ENCODE measurements around the gene MYOC. TPM values are rescaled to one million over a fixed set of nuclear protein-coding genes. Genes with fewer than 3 reads are reported as not detected.

The MYOC gene
- total RNA-seq, 4 donors from 2014 or later: 0.31 to 19.1 (median 3.6) TPM

DNA sequence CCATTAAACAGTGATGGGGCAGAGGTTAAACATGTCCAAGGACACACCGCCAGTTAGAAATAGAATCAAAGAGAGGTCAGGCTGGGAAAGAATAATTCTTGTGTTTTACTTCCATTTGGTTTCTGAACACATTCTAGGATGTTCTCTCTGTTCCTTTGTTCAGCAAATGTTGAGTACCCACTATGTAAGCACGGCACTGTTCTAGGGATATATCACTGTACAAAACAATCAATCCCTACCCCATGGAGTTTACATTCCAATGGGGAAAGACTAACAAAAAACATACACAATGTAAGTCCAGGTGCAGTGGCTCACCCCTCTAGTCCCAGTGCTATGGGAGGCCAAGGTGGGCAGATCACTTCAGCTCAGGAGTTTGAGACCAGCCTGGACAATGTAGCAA is 24.3 kb downstream of the MYOC start:
- TF ChIP-seq, protein P1, sequence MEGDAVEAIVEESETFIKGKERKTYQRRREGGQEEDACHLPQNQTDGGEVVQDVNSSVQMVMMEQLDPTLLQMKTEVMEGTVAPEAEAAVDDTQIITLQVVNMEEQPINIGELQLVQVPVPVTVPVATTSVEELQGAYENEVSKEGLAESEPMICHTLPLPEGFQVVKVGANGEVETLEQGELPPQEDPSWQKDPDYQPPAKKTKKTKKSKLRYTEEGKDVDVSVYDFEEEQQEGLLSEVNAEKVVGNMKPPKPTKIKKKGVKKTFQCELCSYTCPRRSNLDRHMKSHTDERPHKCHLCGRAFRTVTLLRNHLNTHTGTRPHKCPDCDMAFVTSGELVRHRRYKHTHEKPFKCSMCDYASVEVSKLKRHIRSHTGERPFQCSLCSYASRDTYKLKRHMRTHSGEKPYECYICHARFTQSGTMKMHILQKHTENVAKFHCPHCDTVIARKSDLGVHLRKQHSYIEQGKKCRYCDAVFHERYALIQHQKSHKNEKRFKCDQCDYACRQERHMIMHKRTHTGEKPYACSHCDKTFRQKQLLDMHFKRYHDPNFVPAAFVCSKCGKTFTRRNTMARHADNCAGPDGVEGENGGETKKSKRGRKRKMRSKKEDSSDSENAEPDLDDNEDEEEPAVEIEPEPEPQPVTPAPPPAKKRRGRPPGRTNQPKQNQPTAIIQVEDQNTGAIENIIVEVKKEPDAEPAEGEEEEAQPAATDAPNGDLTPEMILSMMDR (IDR thresholded peaks at IDR 0.05): no peak
- no peak for TF ChIP-seq POLR2A (IDR thresholded peaks at IDR 0.05)
- Histone ChIP-seq H3K27me3 (no peaks in the 10 kb centered on the region), H3K4me3 (no peak overlapping the region), H3K4me1 (no peaks in the 10 kb centered on the region), H3K27ac (no peak overlapping the region), H3K9me3 (no peaks in the 10 kb centered on the region), H3K36me3 (no peaks in the 10 kb centered on the region)
- no peak for DNase-seq
- intact Hi-C loops (cut with DNase I): no loop called here
- WGBS, 2 donors: 84 to 88% methylated on average over 2 of the region's 2 CpGs

DNA sequence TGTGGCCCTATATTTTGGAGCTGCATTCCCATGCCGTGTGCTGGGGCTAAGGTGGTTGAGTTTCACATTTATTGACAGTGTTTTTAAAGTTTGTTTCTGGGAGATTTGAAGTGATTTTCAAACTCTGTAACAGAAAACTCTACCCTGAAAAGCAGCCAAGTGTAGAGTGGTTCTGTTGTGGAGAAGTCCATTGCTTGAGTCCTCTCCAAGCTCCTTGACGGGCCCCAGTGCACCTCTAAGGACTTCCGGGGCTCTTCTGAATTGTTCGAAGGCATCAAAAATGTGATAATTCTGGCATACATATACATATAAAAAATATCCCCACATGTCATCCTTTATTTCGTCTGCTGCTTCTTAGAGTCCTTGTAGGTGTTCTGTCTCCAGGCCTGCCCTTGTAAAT is 25.5 kb downstream of the MYOC start:
- TF ChIP-seq, protein P1 (IDR thresholded peaks at IDR 0.05): no peak
- no peak for TF ChIP-seq POLR2A (IDR thresholded peaks at IDR 0.05)
- no peaks in the 10 kb centered on the region for H3K36me3 ChIP-seq
- WGBS, 2 donors: 78 to 86% methylated on average over 5 of the region's 5 CpGs
- no peaks in the 10 kb centered on the region for H3K4me1 ChIP-seq
- H3K4me3 ChIP-seq: no peak overlapping the region
- H3K27me3 ChIP-seq: no peaks in the 10 kb centered on the region
- DNase-seq: no peak
- intact Hi-C loops (cut with DNase I): no loop called here
- H3K9me3 ChIP-seq: no peaks in the 10 kb centered on the region
- H3K27ac ChIP-seq: no peak overlapping the region

DNA sequence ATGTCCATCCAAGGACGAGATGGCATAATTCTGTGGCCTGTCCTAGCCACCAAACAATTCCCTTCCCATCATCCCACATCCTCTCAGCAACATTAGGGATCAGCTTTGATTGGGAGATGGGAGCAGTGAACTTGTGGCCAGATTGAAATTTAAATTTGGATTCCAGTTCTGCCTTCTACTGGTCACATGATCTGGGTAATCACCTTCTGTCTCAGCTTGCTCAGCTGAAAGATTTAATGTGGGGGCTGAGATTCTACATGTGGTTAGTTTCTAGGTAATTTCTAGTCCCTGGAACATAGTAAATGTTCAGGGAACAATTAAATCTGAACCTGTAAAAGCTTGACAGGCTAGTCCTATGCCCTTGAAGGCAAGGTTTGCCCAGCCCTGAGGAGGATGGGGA is 27.3 kb downstream of the MYOC start:
- H3K4me3 ChIP-seq: no peak overlapping the region
- no peaks in the 10 kb centered on the region for H3K9me3 ChIP-seq
- H3K4me1 ChIP-seq: no peaks in the 10 kb centered on the region
- no peaks in the 10 kb centered on the region for H3K27me3 ChIP-seq
- no peaks in the 10 kb centered on the region for H3K36me3 ChIP-seq
- DNase-seq: no peak
- 64 to 71% methylated on average over 1 of the region's 1 CpG for WGBS, 2 donors
- intact Hi-C loops (cut with DNase I): no loop called here
- no peak for TF ChIP-seq POLR2A (IDR thresholded peaks at IDR 0.05)
- TF ChIP-seq, protein P1 (IDR thresholded peaks at IDR 0.05): no peak
- no peak overlapping the region for H3K27ac ChIP-seq

DNA sequence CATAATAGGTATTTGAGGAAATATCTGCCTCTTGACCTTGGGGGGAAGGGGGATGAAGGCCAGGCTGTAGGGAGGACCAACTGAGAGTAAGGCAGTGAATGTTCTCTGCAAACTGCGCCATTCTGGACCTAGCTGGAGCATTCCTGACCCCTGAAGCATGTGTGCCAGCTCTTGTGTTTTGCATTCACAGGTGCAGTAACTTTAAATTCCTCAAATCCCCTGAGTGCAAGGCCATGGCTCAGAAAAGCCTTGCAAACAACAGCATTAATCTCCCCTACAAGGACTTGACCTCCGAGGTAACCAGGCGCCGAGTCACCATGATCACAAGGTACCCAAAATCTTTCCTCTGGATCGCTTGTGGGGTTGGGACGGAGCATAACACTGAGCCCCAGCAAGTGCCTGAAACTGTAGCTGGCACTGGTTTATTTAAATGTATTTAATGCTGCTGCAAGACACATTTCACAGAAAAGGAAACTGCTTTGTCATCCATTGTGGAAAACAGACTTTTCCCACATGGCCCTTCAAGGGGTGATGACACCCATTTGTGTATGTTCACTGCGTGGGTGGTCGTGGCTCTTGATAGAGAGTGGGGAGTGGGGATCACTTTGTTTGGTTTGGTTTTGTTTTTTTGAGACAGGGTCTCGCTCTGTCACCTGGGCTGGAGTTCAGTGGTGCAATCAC is 28.7 kb downstream of the MYOC start:
- TF ChIP-seq, protein P1 (IDR thresholded peaks at IDR 0.05): no peak
- TF ChIP-seq POLR2A (IDR thresholded peaks at IDR 0.05): no peak
- Histone ChIP-seq H3K9me3 (no peaks in the 10 kb centered on the region), H3K36me3 (no peaks in the 10 kb centered on the region), H3K4me3 (no peak overlapping the region), H3K4me1 (no peaks in the 10 kb centered on the region), H3K27ac (no peak overlapping the region), H3K27me3 (no peaks in the 10 kb centered on the region)
- DNase-seq: no peak
- 72 to 79% methylated on average over 8 to 9 of the region's 9 CpGs for WGBS, 2 donors
- intact Hi-C loops (cut with DNase I): no loop called here

DNA sequence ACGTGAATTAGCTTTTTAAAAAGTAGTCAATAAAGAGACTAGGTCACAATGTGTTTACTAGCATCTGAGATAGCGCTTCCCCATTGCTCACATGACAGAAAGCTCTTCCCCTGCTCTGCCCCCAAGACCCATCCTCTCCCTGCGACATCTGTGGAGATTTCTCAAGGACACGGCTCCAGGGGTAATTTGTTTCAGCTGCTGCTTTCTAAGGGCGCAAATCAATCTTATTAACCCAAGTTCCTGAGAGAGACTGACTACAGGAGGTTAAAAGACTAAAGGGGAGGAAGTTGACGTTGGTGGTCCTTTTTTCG is 30.4 kb downstream of the MYOC start, which contains the start of gene MYOCOS:
Gene MYOCOS (plus strand): TSS at position 92 of the 311 bp plus-strand sequence. CDS start 1,641 bp downstream, outside the sequence.
- H3K4me3 ChIP-seq: no peak within 1 kb of the TSS
- TF ChIP-seq, protein P1 (IDR thresholded peaks at IDR 0.05): no peak
- no peak for TF ChIP-seq POLR2A (IDR thresholded peaks at IDR 0.05)
- DNase-seq: no peak
- intact Hi-C loops (cut with DNase I): no loop called here
- no peaks in the 10 kb centered on the region for H3K9me3 ChIP-seq
- H3K4me1 ChIP-seq: no peaks in the 10 kb centered on the region
- H3K27me3 ChIP-seq: no peaks in the 10 kb centered on the region
- no peaks in the 10 kb centered on the region for H3K36me3 ChIP-seq
- no peak within 1 kb of the TSS for H3K27ac ChIP-seq
- WGBS, 2 donors: 69 to 78% methylated on average over 7 of the region's 7 CpGs

All from esophagus squamous epithelium (tissue), 5 donors.